CD8-positive, alpha-beta memory T cell (primary cell): ENCODE measurements around the gene FGD3. TPM values are rescaled to one million over a fixed set of nuclear protein-coding genes. Genes with fewer than 3 reads are reported as not detected.

ENCODE experiments used
- CTCF ChIA-PET: fragments of 350-600 bp; sonication (Branson Sonifier 250); formaldehyde crosslinking; loops from one replicate; lab custom pipeline; 2021; ENCODE audit warnings: antibody characterized with exemption; lab: Charles Lee
- POLR2A ChIA-PET: fragments of 350-600 bp; sonication (Branson Sonifier 250); formaldehyde crosslinking; loops from one replicate; lab custom pipeline; 2021; ENCODE audit warnings: antibody characterized with exemption; lab: Charles Lee
- DNase-seq, 5 donors: peaks; one replicate each; pipeline versions ENCODE4 v3.0.0 to v3.0.0-alpha.2; 2020 to 2022; ENCODE audit warnings: mixed read lengths in 1 of 5
- H3K27ac ChIP-seq: one replicate; pipeline ENCODE4 v1.7.0; 2013; ENCODE audit warnings: low read depth, mild to moderate bottlenecking, low read length, moderate library complexity
- H3K27me3 ChIP-seq: 2 replicates; pipeline ENCODE4 v1.7.0; 2013; ENCODE audit warnings: low read length, mild to moderate bottlenecking; ENCODE audit not compliant: insufficient read depth, poor library complexity, severe bottlenecking
- H3K36me3 ChIP-seq: 2 replicates; pipeline ENCODE4 v1.7.0; 2013; ENCODE audit warnings: mild to moderate bottlenecking, low read length, moderate library complexity; ENCODE audit not compliant: insufficient read depth
- H3K4me1 ChIP-seq: 2 replicates; pipeline ENCODE4 v1.7.0; 2013; ENCODE audit warnings: mild to moderate bottlenecking, low read length, moderate library complexity; ENCODE audit not compliant: insufficient read depth
- H3K4me3 ChIP-seq: 2 replicates; pipeline ENCODE4 v1.7.0; 2013; ENCODE audit warnings: mild to moderate bottlenecking, low read length
- H3K9me3 ChIP-seq: 2 replicates; pipeline ENCODE4 v1.7.0; 2013; ENCODE audit warnings: mild to moderate bottlenecking, low read length
- H3K27ac Mint-ChIP-seq, 8 donors: one replicate each; pipeline ENCODE4 v1.8.0; 2020 to 2021; ENCODE audit warnings: mixed read lengths in 8 of 8, mild to moderate bottlenecking in 6 of 8, inconsistent platforms in 3 of 8, moderate library complexity in 3 of 8
- H3K27me3 Mint-ChIP-seq, 2 donors: one replicate each; pipeline ENCODE4 v1.8.0; 2020 to 2021; ENCODE audit warnings: mixed read lengths in 2 of 2, mild to moderate bottlenecking in 1 of 2, moderate library complexity in 1 of 2
- H3K36me3 Mint-ChIP-seq, 3 donors: one replicate each; pipeline ENCODE4 v1.8.0; 2020 to 2021; ENCODE audit warnings: mixed read lengths in 3 of 3, inconsistent platforms in 1 of 3, mild to moderate bottlenecking in 1 of 3
- H3K4me1 Mint-ChIP-seq, 3 donors: one replicate each; pipeline ENCODE4 v1.8.0; 2020 to 2021; ENCODE audit warnings: mixed read lengths in 3 of 3, inconsistent platforms in 1 of 3, mild to moderate bottlenecking in 1 of 3
- H3K4me3 Mint-ChIP-seq, 7 donors: one replicate each; pipeline ENCODE4 v1.8.0; 2020 to 2021; ENCODE audit warnings: mixed read lengths in 7 of 7, mild to moderate bottlenecking in 6 of 7, moderate library complexity in 4 of 7, inconsistent platforms in 2 of 7
- H3K9me3 Mint-ChIP-seq, 5 donors: one replicate each; pipeline ENCODE4 v1.8.0; 2020 to 2022; ENCODE audit warnings: mixed read lengths in 5 of 5, mild to moderate bottlenecking in 3 of 5, moderate library complexity in 2 of 5, inconsistent platforms in 1 of 5
- polyA plus RNA-seq: library from polyadenylated mRNA; unstranded; fragments of 300-500 nt; fragmentation: Illumina TruSeq; gene quantifications from one replicate; pipeline ENCODE4 v1.2.3, GENCODE V29; 2021
- total RNA-seq, 2 experiments: library from RNA; stranded (reverse); gene quantifications; one replicate each; pipeline ENCODE4 v1.2.3, GENCODE V29; 2021

Gene FGD3
- total and polyA plus RNA-seq, 3 experiments from 2014 or later, result 54.6 to 134 (median 56.5) TPM

DNA sequence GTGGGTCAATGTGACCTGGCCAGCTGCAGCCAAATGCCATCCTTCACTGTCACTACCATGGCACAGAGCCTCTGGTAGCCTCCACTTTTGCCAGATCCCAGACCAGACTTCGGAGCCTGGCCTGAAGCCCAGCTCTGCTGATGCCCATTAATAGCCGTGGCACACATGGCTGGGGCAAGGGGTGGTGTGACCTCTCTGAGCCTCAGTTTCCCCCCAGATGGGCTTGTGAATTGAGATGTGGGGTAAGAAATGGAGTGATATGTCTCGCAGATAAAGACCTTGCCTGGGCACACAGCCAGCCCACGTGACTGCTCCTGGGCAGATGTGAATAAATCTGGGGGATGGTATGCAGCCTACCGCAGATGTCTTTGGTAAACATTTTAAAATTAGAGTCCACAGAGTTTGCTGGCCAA, 125.1 kb downstream of the FGD3 start:
- Histone ChIP-seq H3K4me1 (peaks cover 54% of the 10 kb centered on the region), H3K27ac (no peak overlapping the region), H3K27me3 (no peaks in the 10 kb centered on the region), H3K36me3 (peaks cover 22% of the 10 kb centered on the region), H3K4me3 (no peak overlapping the region), H3K9me3 (no peaks in the 10 kb centered on the region)
- Mint-ChIP-seq H3K27ac (no peak overlapping the region), H3K27me3 (no peaks in the 10 kb centered on the region), H3K4me3 (peak overlapping the region in 1 of 7 donors; percentile 18), H3K9me3 (no peaks in the 10 kb centered on the region), H3K36me3 (peaks cover 6 to 65% (median 8%) of the 10 kb centered on the region in 3 donors), H3K4me1 (peaks cover 29 to 90% (median 46%) of the 10 kb centered on the region in 3 donors)
- ChIA-PET CTCF (interaction anchor here (1.1 kb wide), 1 partner anchor 68 kb away, joined by 4 read pairs; no protein-coding TSS in a partner anchor), POLR2A (no interaction called here)
- no peak for DNase-seq

DNA sequence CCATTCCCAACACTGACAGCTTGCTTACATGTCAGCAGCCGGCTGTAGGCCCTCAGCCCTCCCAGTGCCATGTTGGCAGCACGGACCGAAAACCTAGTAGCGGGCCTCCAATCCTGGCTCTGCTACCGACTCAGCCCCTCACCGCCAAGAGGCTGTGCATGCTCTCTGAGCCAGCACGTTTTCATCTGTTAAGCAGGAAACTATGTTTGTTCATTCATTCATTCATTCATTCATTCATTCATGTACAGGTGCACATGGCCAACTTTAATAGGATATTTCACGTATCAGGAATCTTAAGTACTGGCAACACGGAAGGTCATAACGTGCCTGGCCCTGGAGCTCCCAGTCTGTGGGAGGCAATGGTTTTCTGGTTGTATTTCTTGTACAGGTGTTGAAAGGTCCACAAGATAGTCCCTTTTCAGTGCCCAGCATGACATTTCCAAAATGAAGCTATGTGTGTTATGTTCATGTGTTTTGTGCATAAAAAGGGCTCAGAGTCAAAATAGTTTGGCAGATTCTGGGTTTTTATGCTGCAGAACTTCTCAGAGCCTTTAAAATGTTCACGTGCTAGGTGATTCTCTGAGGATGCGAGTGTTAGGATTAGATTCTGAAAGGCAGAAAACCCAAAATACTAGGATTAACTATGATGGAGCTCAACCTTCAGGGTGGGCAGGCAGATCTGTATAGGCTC, 128.9 kb downstream of the FGD3 start:
- peaks cover 33% of the 10 kb centered on the region for H3K36me3 ChIP-seq
- Mint-ChIP-seq H3K4me1 (peaks cover 16 to 64% (median 20%) of the 10 kb centered on the region in 3 donors), H3K27ac (peak overlapping the region in 1 of 8 donors; percentile 29), H3K4me3 (no peak overlapping the region), H3K9me3 (no peaks in the 10 kb centered on the region), H3K27me3 (no peaks in the 10 kb centered on the region), H3K36me3 (peaks cover 8 to 65% (median 12%) of the 10 kb centered on the region in 3 donors)
- no peak overlapping the region for H3K27ac ChIP-seq
- POLR2A ChIA-PET, result interaction anchor here (0.8 kb wide), 1 partner anchor 12 kb away, joined by 4 read pairs; no protein-coding TSS in a partner anchor
- peaks cover 23% of the 10 kb centered on the region for H3K4me1 ChIP-seq
- H3K9me3 ChIP-seq, result no peaks in the 10 kb centered on the region
- CTCF ChIA-PET, result interaction anchor here (1.1 kb wide), 1 partner anchor 11 kb away, joined by 3 read pairs; no protein-coding TSS in a partner anchor
- no peak overlapping the region for H3K4me3 ChIP-seq
- H3K27me3 ChIP-seq, result no peaks in the 10 kb centered on the region
- DNase-seq, result peak in 1 of 5 donors; percentile 25

DNA sequence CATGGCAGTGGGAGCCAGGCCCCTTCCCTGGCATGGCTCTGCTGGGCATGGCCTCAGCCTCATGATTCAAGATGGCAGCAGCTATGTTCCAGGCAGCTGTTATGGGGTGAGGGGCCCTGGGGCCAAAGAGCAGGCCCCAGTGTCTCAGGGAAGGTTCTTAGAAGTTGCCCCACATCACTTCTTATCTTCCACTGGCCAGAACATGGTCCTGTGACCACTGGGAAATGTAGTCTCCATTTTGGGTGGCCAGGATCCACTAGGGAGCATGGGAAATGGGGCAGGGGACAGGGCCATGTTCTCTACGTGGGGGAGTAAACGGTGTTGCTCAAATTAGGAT, 129.4 kb downstream of the FGD3 start:
- H3K27ac Mint-ChIP-seq, result peak overlapping the region in 1 of 8 donors; percentile 29
- peaks cover 8 to 66% (median 13%) of the 10 kb centered on the region in 3 donors for H3K36me3 Mint-ChIP-seq
- Histone ChIP-seq H3K9me3 (no peaks in the 10 kb centered on the region), H3K4me3 (no peak overlapping the region), H3K27me3 (no peaks in the 10 kb centered on the region), H3K27ac (no peak overlapping the region), H3K4me1 (peaks cover 18% of the 10 kb centered on the region), H3K36me3 (peaks cover 28% of the 10 kb centered on the region)
- DNase-seq, result no peak
- no peaks in the 10 kb centered on the region for H3K27me3 Mint-ChIP-seq
- H3K9me3 Mint-ChIP-seq, result no peaks in the 10 kb centered on the region
- CTCF ChIA-PET, result no interaction called here
- H3K4me1 Mint-ChIP-seq, result peaks cover 14 to 65% (median 16%) of the 10 kb centered on the region in 3 donors
- POLR2A ChIA-PET, result interaction anchor here (0.8 kb wide), 1 partner anchor 12 kb away, joined by 4 read pairs; no protein-coding TSS in a partner anchor
- H3K4me3 Mint-ChIP-seq, result no peak overlapping the region

DNA sequence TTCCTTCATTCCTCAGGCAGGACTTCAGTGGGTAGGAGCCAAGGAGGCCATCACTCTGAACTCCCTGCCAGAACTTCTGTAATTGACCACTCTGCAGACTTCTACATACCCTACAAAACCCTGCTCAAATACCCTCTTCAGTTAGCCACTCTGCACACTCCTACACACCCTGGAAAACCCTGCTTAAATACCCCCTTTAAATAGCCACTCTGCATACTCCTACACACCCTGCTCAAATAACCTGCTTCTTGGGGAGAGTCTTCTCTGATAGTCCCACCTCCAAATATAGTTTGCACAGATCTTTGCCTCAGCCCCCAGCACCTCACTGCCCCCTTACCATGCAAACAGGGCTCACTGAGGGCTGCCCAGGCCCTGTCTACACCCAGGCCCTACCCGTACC, 130.0 kb downstream of the FGD3 start:
- peaks cover 14 to 62% (median 15%) of the 10 kb centered on the region in 3 donors for H3K4me1 Mint-ChIP-seq
- CTCF ChIA-PET, result no interaction called here
- POLR2A ChIA-PET, result no interaction called here

DNA sequence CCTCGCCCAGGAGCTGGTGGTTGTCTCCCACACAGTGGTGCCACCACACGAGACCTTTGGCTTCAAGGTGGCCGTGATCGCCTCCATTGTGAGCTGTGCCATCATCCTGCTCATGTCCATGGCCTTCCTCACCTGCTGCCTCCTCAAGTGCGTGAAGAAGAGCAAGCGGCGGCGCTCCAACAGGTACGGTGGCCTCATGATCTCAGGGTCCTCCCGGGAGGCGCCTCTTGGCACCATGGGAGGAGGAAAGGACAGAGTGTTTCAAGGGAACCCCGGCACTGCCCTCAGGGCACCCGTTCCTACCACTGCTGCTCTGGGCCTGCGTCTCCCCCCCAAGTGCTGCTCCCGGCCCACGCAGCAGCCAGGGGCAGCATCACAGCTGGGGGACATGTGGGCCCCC, 130.5 kb downstream of the FGD3 start:
- no peak overlapping the region for H3K27ac ChIP-seq
- Mint-ChIP-seq H3K36me3 (peaks cover 8 to 69% (median 13%) of the 10 kb centered on the region in 3 donors), H3K27ac (no peak overlapping the region), H3K4me1 (peaks cover 14 to 62% (median 16%) of the 10 kb centered on the region in 3 donors), H3K4me3 (no peak overlapping the region), H3K9me3 (no peaks in the 10 kb centered on the region), H3K27me3 (no peaks in the 10 kb centered on the region)
- H3K27me3 ChIP-seq, result no peaks in the 10 kb centered on the region
- H3K4me3 ChIP-seq, result no peak overlapping the region
- H3K4me1 ChIP-seq, result peaks cover 12% of the 10 kb centered on the region
- peaks cover 21% of the 10 kb centered on the region for H3K36me3 ChIP-seq
- POLR2A ChIA-PET, result no interaction called here
- DNase-seq, result peak in 1 of 5 donors; percentile 22
- CTCF ChIA-PET, result no interaction called here
- H3K9me3 ChIP-seq, result no peaks in the 10 kb centered on the region

More for the DNA sequence above, 130.0 kb downstream of the FGD3 start:
- peak overlapping the region in 1 of 8 donors; percentile 56 for H3K27ac Mint-ChIP-seq
- H3K9me3 ChIP-seq, result no peaks in the 10 kb centered on the region
- peaks cover 8 to 69% (median 13%) of the 10 kb centered on the region in 3 donors for H3K36me3 Mint-ChIP-seq
- H3K36me3 ChIP-seq, result peaks cover 22% of the 10 kb centered on the region
- no peak for DNase-seq
- no peaks in the 10 kb centered on the region for H3K9me3 Mint-ChIP-seq
- H3K4me1 ChIP-seq, result peaks cover 12% of the 10 kb centered on the region
- H3K27me3 Mint-ChIP-seq, result no peaks in the 10 kb centered on the region
- no peak overlapping the region for H3K4me3 Mint-ChIP-seq
- H3K27ac ChIP-seq, result no peak overlapping the region
- no peak overlapping the region for H3K4me3 ChIP-seq
- no peaks in the 10 kb centered on the region for H3K27me3 ChIP-seq

DNA sequence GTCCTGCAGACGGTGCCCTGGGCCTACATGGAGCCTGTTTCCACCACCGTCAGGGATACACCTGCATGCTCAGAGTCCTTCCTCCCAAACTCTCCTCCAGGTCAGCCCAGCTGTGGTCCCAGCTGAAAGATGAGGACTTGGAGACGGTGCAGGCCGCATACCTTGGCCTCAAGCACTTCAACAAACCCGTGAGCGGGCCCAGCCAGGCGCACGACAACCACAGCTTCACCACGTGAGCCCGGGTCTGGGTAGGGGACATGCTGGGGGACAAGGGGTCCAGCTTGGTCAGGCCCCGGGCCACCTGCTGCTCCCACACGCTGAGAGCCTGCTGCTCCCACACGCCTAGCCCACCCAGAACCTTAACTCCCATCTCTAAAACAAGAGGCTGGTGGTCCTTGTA, 132.0 kb downstream of the FGD3 start:
- Mint-ChIP-seq H3K9me3 (no peaks in the 10 kb centered on the region), H3K4me3 (no peak overlapping the region), H3K27ac (peak overlapping the region in 2 of 8 donors; percentile 45 to 77), H3K4me1 (peaks cover 19 to 60% (median 19%) of the 10 kb centered on the region in 3 donors), H3K27me3 (no peaks in the 10 kb centered on the region), H3K36me3 (peaks cover 8 to 71% (median 17%) of the 10 kb centered on the region in 3 donors)
- peaks cover 24% of the 10 kb centered on the region for H3K36me3 ChIP-seq
- H3K4me1 ChIP-seq, result peaks cover 25% of the 10 kb centered on the region
- DNase-seq, result peak in 1 of 5 donors; percentile 19
- H3K27ac ChIP-seq, result no peak overlapping the region
- ChIA-PET CTCF (no interaction called here), POLR2A (no interaction called here)
- H3K27me3 ChIP-seq, result no peaks in the 10 kb centered on the region
- H3K9me3 ChIP-seq, result no peaks in the 10 kb centered on the region
- no peak overlapping the region for H3K4me3 ChIP-seq

DNA sequence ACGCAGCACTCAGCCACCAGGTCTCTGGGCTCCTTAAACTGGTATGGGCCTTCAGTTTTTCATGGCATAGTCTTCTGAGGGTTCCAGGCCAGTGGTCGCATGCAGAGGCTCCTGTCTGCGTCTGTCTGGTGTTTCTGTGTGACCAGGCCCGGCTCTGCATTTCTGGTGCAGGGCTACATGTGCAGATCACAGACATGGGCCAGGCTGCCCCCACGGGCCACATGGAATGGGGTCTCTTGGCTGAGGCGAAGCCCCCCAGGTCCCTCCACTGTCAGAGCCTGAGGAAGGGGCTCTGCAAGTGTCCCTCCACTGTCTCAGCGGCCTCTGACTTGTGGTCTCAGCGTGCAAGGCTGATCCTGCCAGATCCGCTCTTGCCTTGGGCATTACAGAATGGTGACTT, 133.1 kb downstream of the FGD3 start:
- Mint-ChIP-seq H3K4me3 (no peak overlapping the region), H3K36me3 (peaks cover 9 to 71% (median 18%) of the 10 kb centered on the region in 3 donors), H3K4me1 (peaks cover 13 to 51% (median 15%) of the 10 kb centered on the region in 3 donors), H3K27ac (peak overlapping the region in 1 of 8 donors; percentile 37), H3K27me3 (no peaks in the 10 kb centered on the region), H3K9me3 (no peaks in the 10 kb centered on the region)
- peaks cover 32% of the 10 kb centered on the region for H3K36me3 ChIP-seq
- no peaks in the 10 kb centered on the region for H3K9me3 ChIP-seq
- no peak overlapping the region for H3K4me3 ChIP-seq
- peaks cover 25% of the 10 kb centered on the region for H3K4me1 ChIP-seq
- ChIA-PET POLR2A (no interaction called here), CTCF (interaction anchor here (0.8 to 2.2 kb wide), 2 partner anchors 9 to 52 kb away, joined by 3 to 6 read pairs; no protein-coding TSS in a partner anchor)
- no peak overlapping the region for H3K27ac ChIP-seq
- H3K27me3 ChIP-seq, result no peaks in the 10 kb centered on the region
- no peak for DNase-seq

DNA sequence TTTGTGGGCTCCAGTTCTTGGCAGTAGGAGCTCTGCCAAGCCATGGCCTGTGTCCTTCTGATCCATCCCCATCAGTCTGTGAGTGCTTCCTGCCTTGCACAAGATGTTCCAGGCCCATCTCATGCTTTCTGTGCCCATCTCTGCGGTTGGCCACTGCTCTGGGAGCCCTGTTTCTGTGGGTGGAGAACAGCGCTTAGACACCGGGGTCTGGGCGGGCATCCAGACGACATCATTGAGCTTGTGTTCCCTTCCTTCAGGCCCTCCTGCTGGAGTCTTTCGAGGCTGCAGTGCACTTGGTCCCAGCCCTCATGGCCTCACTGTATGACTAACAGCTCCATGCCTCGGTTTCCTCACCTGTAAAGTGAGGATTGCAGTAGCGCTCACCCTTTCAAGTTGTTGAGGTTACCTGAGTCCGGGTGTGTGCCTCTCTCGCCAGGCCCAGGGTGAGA, 133.8 kb downstream of the FGD3 start:
- H3K27ac ChIP-seq, result no peak overlapping the region
- ChIA-PET CTCF (interaction anchor here (0.8 to 2.2 kb wide), 3 partner anchors 8 to 77 kb away, joined by 3 to 8 read pairs (median 6); no protein-coding TSS in a partner anchor), POLR2A (no interaction called here)
- no peaks in the 10 kb centered on the region for H3K9me3 Mint-ChIP-seq
- peaks cover 23% of the 10 kb centered on the region for H3K4me1 ChIP-seq
- H3K27ac Mint-ChIP-seq, result peak overlapping the region in 3 of 8 donors; percentile 37 to 77 (median 50)
- H3K4me3 Mint-ChIP-seq, result no peak overlapping the region
- H3K9me3 ChIP-seq, result no peaks in the 10 kb centered on the region
- no peak overlapping the region for H3K4me3 ChIP-seq
- no peaks in the 10 kb centered on the region for H3K27me3 ChIP-seq
- DNase-seq, result no peak
- peaks cover 14 to 75% (median 23%) of the 10 kb centered on the region in 3 donors for H3K36me3 Mint-ChIP-seq
- peaks cover 35% of the 10 kb centered on the region for H3K36me3 ChIP-seq
- H3K4me1 Mint-ChIP-seq, result peaks cover 13 to 44% (median 14%) of the 10 kb centered on the region in 3 donors
- H3K27me3 Mint-ChIP-seq, result no peaks in the 10 kb centered on the region
